OCI-LY1 (cell line): ENCODE data around the gene POU2F1.

ENCODE experiments used
- H2AFZ ChIP-seq: fragments of 200-600 bp; sonication (generic), shearing (Covaris generic); 2 replicates; pipeline ENCODE4 v1.6.0; 2014; ENCODE audit warnings: antibody characterized with exemption, mild to moderate bottlenecking, low read length
- H3F3A ChIP-seq: fragments of 200-600 bp; sonication (generic), shearing (Covaris generic); 2 replicates; pipeline ENCODE4 v1.6.0; 2014; ENCODE audit warnings: mild to moderate bottlenecking, antibody characterized with exemption, low read length, moderate library complexity; ENCODE audit not compliant: insufficient read depth
- H3K27ac ChIP-seq: fragments of 200-600 bp; sonication (generic); 2 replicates; pipeline ENCODE4 v1.5.1; 2014; ENCODE audit warnings: low read length, mixed run types, mild to moderate bottlenecking, low read depth; ENCODE audit not compliant: poor library complexity, severe bottlenecking
- H3K27me3 ChIP-seq: fragments of 200-600 bp; sonication (generic); 2 replicates; pipeline ENCODE4 v1.6.0; 2014; ENCODE audit warnings: antibody characterized with exemption, mild to moderate bottlenecking, low read length, moderate library complexity; ENCODE audit not compliant: insufficient read depth
- H3K36me3 ChIP-seq: fragments of 200-600 bp; sonication (generic); 2 replicates; pipeline ENCODE4 v1.6.1; 2014; ENCODE audit warnings: mild to moderate bottlenecking, antibody characterized with exemption, low read length, moderate library complexity, mixed read lengths; ENCODE audit not compliant: insufficient read depth
- H3K4me1 ChIP-seq: fragments of 200-600 bp; sonication (generic); 2 replicates; pipeline ENCODE4 v1.5.1; 2014; ENCODE audit warnings: mild to moderate bottlenecking, low read length, moderate library complexity; ENCODE audit not compliant: insufficient read depth, severe bottlenecking
- H3K4me2 ChIP-seq: fragments of 200-600 bp; sonication (generic), shearing (Covaris generic); 2 replicates; pipeline ENCODE4 v1.6.1; 2014; ENCODE audit warnings: low read length
- H3K4me3 ChIP-seq: fragments of 200-600 bp; sonication (generic); 2 replicates; pipeline ENCODE4 v1.5.1; 2014; ENCODE audit warnings: low read length, low read depth, mild to moderate bottlenecking, mixed read lengths; ENCODE audit not compliant: poor library complexity, severe bottlenecking
- H3K79me2 ChIP-seq: fragments of 200-600 bp; shearing (Covaris generic); 2 replicates; pipeline ENCODE4 v1.6.1; 2016; ENCODE audit warnings: mixed run types, low read length, mixed read lengths; ENCODE audit not compliant: insufficient read depth
- H3K9ac ChIP-seq: fragments of 200-600 bp; sonication (generic), shearing (Covaris generic); 2 replicates; pipeline ENCODE4 v1.6.1; 2014; ENCODE audit warnings: mild to moderate bottlenecking, low read length, mixed read lengths
- H3K9me2 ChIP-seq: fragments of 200-600 bp; sonication (generic), shearing (Covaris generic); 2 replicates; pipeline ENCODE4 v1.6.1; 2014; ENCODE audit warnings: low read depth, mild to moderate bottlenecking, low read length, mixed read lengths
- H3K9me3 ChIP-seq: fragments of 200-600 bp; shearing (Covaris generic); 2 replicates; pipeline ENCODE4 v1.6.1; 2014; ENCODE audit warnings: low read length, mixed read lengths
- H4K20me1 ChIP-seq: fragments of 200-600 bp; sonication (generic), shearing (Covaris generic); 2 replicates; pipeline ENCODE4 v1.6.0; 2016; ENCODE audit warnings: mild to moderate bottlenecking, low read length; ENCODE audit not compliant: insufficient read depth
- EZH2 ChIP-seq: fragments of 200-600 bp; sonication (generic), shearing (Covaris generic); IDR thresholded peaks from 2 replicates; pipeline ENCODE4 v1.8.0; 2017; ENCODE audit warnings: borderline replicate concordance, mixed run types, mild to moderate bottlenecking, antibody characterized with exemption, low read length, moderate library complexity, mixed read lengths
- TF ChIP-seq, protein P1 (sequence below): fragments of 200-600 bp; sonication (generic), shearing (Covaris generic); IDR thresholded peaks from 2 replicates; pipeline ENCODE4 v1.5.1; 2017; ENCODE audit warnings: mild to moderate bottlenecking, antibody characterized with exemption, low read length, moderate library complexity, mixed read lengths

Gene POU2F1

DNA sequence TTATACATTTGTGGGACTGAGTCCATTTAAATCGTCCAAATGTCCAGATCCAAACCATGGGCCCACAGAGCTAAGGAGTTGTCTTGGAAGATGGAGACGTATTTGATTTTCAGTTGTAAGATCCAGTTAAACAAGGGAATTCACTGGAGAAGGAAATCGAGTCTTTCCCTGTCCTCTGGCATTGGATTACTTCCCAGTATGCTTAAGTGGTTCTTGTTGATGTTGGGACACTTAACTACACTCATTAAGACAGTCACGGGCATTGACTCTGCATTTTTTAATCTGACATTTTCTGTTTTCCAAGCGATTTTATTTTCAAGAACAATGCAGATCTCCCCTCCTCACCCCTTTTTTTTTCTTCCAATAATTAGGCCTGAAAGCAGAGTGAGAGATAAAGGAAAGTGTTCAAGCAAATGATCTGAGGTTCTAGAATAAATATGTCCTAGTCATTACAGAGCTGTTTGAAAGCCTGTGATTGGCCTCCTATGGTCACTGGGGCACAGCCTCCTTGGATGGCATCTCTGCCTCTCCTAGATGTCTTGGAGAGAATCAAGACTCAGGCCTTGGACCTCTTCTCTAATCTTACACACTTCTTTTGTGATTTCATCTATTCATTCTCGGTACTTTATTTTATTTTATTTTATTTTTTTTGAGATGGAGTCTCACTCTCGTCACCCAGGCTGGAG, 248.7 kb downstream of the POU2F1 start:
- Histone ChIP-seq H3K4me1 (peaks cover 12% of the 10 kb centered on the region), H3K27me3 (no peaks in the 10 kb centered on the region), H3K4me2 (no peak overlapping the region), H3K27ac (no peak overlapping the region), H3K36me3 (no peaks in the 10 kb centered on the region), H3K9me2 (no peaks in the 10 kb centered on the region), H3K79me2 (no peaks in the 10 kb centered on the region), H2AFZ (no peak overlapping the region), H3K9ac (no peak overlapping the region), H4K20me1 (no peaks in the 10 kb centered on the region), H3K4me3 (no peak overlapping the region), H3K9me3 (no peaks in the 10 kb centered on the region), H3F3A (no peaks in the 10 kb centered on the region)
- TF ChIP-seq, protein P1, sequence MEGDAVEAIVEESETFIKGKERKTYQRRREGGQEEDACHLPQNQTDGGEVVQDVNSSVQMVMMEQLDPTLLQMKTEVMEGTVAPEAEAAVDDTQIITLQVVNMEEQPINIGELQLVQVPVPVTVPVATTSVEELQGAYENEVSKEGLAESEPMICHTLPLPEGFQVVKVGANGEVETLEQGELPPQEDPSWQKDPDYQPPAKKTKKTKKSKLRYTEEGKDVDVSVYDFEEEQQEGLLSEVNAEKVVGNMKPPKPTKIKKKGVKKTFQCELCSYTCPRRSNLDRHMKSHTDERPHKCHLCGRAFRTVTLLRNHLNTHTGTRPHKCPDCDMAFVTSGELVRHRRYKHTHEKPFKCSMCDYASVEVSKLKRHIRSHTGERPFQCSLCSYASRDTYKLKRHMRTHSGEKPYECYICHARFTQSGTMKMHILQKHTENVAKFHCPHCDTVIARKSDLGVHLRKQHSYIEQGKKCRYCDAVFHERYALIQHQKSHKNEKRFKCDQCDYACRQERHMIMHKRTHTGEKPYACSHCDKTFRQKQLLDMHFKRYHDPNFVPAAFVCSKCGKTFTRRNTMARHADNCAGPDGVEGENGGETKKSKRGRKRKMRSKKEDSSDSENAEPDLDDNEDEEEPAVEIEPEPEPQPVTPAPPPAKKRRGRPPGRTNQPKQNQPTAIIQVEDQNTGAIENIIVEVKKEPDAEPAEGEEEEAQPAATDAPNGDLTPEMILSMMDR: no peak
- no peak for TF ChIP-seq EZH2

DNA sequence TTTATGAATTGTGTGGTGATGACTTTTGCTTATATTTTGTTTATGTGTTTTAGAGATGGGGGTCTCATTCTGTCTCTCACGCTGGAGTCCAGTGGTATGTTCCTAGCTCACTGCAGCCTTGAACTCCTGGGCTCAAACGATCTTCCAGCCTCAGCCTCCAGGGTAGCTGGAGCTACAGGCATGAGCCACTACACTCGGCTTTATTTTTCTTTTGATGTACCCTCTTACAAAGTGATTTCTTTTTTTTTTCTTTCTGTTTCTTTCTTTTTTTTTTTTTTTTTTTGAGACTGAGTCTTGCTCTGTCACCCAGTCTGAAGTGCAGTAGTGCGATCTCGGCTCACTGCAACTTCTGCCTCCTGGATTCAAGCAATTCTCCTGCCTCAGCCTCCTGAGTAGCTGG, 250.9 kb downstream of the POU2F1 start:
- H3F3A ChIP-seq: no peaks in the 10 kb centered on the region
- no peaks in the 10 kb centered on the region for H3K9me2 ChIP-seq
- no peaks in the 10 kb centered on the region; the same call in 1 of the 2 replicates for H3K36me3 ChIP-seq

DNA sequence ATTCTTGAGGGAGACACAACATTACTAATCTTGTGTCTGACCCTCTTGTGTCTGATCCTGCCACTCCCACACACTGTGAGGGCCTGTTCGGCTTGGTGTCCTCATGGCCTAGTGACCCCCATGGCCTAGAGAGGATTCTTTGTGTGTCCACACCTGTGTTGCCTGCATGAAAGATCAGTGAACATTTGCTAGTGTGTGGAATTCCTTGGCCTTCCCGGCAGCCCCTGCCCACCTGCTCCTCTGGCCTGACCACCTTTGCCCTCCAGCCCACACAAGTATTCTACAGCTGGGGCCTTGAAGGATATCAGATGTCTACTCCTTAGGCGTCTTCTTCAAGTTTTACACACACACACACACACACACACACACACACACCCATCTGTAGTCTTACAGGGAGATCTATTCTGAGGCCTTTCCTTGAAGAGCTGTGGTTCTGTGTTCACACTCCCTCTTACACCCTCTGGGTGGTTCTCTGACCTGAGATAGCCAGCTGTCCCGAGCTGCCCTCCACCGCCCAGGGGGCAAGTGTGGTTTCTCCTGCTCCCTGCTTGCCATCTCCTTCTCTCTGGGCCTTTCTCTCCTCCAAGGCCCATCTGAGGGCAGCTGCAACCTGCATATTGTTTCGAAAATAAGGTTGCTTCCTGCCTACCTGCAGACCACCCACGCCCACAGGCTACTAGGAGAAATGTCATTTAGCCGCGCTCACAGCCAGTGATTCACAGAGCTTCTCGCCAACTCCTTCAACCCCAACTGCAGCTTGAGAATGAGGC, 252.3 kb downstream of the POU2F1 start:
- Histone ChIP-seq H3K9me3 (0 out of 2 replicates have a peak, but pooled peaks cover 2% of the 10 kb centered on the region), H3K9me2 (no peaks in the 10 kb centered on the region), H3K4me2 (no peak overlapping the region), H3K27ac (no peak overlapping the region), H3K9ac (no peak overlapping the region), H4K20me1 (no peaks in the 10 kb centered on the region), H3K36me3 (no peaks in the 10 kb centered on the region; the same call in 1 of the 2 replicates), H3K4me1 (peaks cover 13% of the 10 kb centered on the region), H3K27me3 (no peaks in the 10 kb centered on the region), H3K79me2 (no peaks in the 10 kb centered on the region), H3F3A (no peaks in the 10 kb centered on the region), H3K4me3 (no peak overlapping the region), H2AFZ (no peak overlapping the region)
- TF ChIP-seq EZH2: no peak

More for the DNA sequence above, 250.9 kb downstream of the POU2F1 start:
- no peak overlapping the region for H3K9ac ChIP-seq
- H3K4me3 ChIP-seq: no peak overlapping the region
- H3K4me1 ChIP-seq: peaks cover 13% of the 10 kb centered on the region
- H3K27ac ChIP-seq: no peak overlapping the region
- no peaks in the 10 kb centered on the region for H3K27me3 ChIP-seq
- H3K9me3 ChIP-seq: 0 out of 2 replicates have a peak, but pooled peaks cover 2% of the 10 kb centered on the region
- no peak overlapping the region for H3K4me2 ChIP-seq
- no peak for TF ChIP-seq EZH2
- TF ChIP-seq, protein P1: no peak
- no peaks in the 10 kb centered on the region for H3K79me2 ChIP-seq
- H4K20me1 ChIP-seq: no peaks in the 10 kb centered on the region
- no peak overlapping the region for H2AFZ ChIP-seq
